ENCODE measurements around the gene SEPSECS. TPM values are rescaled to one million over a fixed set of nuclear protein-coding genes. Genes with fewer than 3 reads are reported as not detected.

Gene SEPSECS
- total and polyA plus RNA-seq, 9 of the 15 experiments (the other 6 are each of a cell fraction or from before 2014, with no cell fraction given), result 3.9 to 17.2 (median 7.9) TPM

- TF ChIP-seq ZNF253 (CRISPR knock-in tag; conservative IDR thresholded peaks at IDR 0.05) (no peak), ZFPM2 (CRISPR knock-in tag; IDR thresholded peaks at IDR 0.05) (no peak), ZNF407 (IDR thresholded peaks at IDR 0.05; ENCODE audit: low read depth) (peak; percentile 99), KAT2B (IDR thresholded peaks at IDR 0.05; ENCODE audit: low read depth, low read length) (no peak), ZNF668 (CRISPR knock-in tag; IDR thresholded peaks at IDR 0.05) (no peak), RBM39 (optimal IDR thresholded peaks at IDR 0.05; ENCODE audit: low read depth, low read length) (no peak), ZBED1 (IDR thresholded peaks at IDR 0.05) (no peak; the same call in 1 of the 2 replicates), BRF1 (IDR thresholded peaks at IDR 0.05; ENCODE audit: borderline replicate concordance, extremely low read depth, insufficient read length) (no peak), HDAC6 (IDR thresholded peaks at IDR 0.05; ENCODE audit: low read depth, low read length) (no peak), CEBPG (CRISPR knock-in tag; IDR thresholded peaks at IDR 0.05) (peak; percentile 18; the same call in 1 of the 2 replicates), CEBPG (tag; conservative IDR thresholded peaks at IDR 0.05 in 1 of 2, IDR thresholded peaks at IDR 0.05 in 1 of 2) (no peak), SMAD3 (CRISPR knock-in tag; conservative IDR thresholded peaks at IDR 0.05) (0 out of 2 replicates have a peak, but pooled peaks have one; percentile 26), ZHX1 (conservative IDR thresholded peaks at IDR 0.05; ENCODE audit: low read length) (no peak), HDAC2 (IDR thresholded peaks at IDR 0.05) (0 out of 2 replicates have a peak, but pooled peaks have one; percentile 42), MIER1 (IDR thresholded peaks at IDR 0.05; ENCODE audit: low read depth) (no peak; the same call in 1 of the 2 replicates)
- TF ChIP-seq, protein P1, sequence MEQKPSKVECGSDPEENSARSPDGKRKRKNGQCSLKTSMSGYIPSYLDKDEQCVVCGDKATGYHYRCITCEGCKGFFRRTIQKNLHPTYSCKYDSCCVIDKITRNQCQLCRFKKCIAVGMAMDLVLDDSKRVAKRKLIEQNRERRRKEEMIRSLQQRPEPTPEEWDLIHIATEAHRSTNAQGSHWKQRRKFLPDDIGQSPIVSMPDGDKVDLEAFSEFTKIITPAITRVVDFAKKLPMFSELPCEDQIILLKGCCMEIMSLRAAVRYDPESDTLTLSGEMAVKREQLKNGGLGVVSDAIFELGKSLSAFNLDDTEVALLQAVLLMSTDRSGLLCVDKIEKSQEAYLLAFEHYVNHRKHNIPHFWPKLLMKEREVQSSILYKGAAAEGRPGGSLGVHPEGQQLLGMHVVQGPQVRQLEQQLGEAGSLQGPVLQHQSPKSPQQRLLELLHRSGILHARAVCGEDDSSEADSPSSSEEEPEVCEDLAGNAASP (IDR thresholded peaks at IDR 0.05), result no peak
Observed at GRCh38 chr4:25159837-25160713, at the start of gene SEPSECS (continued).
